AG09309 (cell line): ENCODE results near the gene ZNF215.

Source experiments
- DNase-seq: peaks from one replicate; pipeline ENCODE4 v3.0.0-alpha.2; 2010; ENCODE audit warnings: low read depth
- H3K4me3 ChIP-seq: 2 replicates; pipeline ENCODE4 v1.5.1; 2011; ENCODE audit warnings: mild to moderate bottlenecking, low read depth, low read length, moderate library complexity; ENCODE audit not compliant: control insufficient read depth
- CTCF ChIP-seq: IDR thresholded peaks from 2 replicates; pipeline ENCODE4 v1.5.1; 2011; ENCODE audit warnings: mild to moderate bottlenecking, low read depth, low read length, inconsistent platforms; ENCODE audit not compliant: insufficient read depth, control insufficient read depth; ENCODE audit errors: missing control alignments

Gene ZNF215

GRCh38 chr11:6979365-6979764 lies 53.1 kb downstream of the ZNF215 start:
- no peak for TF ChIP-seq CTCF
- no peak for DNase-seq
- no peak overlapping the region for H3K4me3 ChIP-seq

- no peak overlapping the region for H3K4me3 ChIP-seq
- DNase-seq: no peak
- TF ChIP-seq CTCF: no peak
Observed at GRCh38 chr11:6986487-6986886, 60.3 kb downstream of the ZNF215 start.

GRCh38 chr11:6988506-6988905 lies 62.3 kb downstream of the ZNF215 start:
- TF ChIP-seq CTCF: no peak
- no peak for DNase-seq
- H3K4me3 ChIP-seq: no peak overlapping the region

- no peak for DNase-seq
- no peak for TF ChIP-seq CTCF
- H3K4me3 ChIP-seq: no peak overlapping the region
Observed at GRCh38 chr11:6991227-6991626, 65.0 kb downstream of the ZNF215 start.

- peak; percentile 18 for DNase-seq
- no peak overlapping the region for H3K4me3 ChIP-seq
- no peak for TF ChIP-seq CTCF
Observed at GRCh38 chr11:6992026-6992425, 65.8 kb downstream of the ZNF215 start.

GRCh38 chr11:6992457-6993417 lies 66.5 kb downstream of the ZNF215 start:
- peak; percentile 84 for DNase-seq
- no peak for TF ChIP-seq CTCF
- H3K4me3 ChIP-seq: peak overlapping the region; percentile 2; the same call in 1 of the 2 replicates
